Esophagus squamous epithelium (tissue), 4 donors: ENCODE measurements around the gene GALK2.

ENCODE experiments used
- CTCF ChIP-seq, 6 experiments: fragments of 450-650 bp in 4 of 6; fragments of 200-600 bp in 2 of 6; sonication (generic) in 2 of 6; IDR thresholded peaks; one replicate each; pipeline ENCODE4 v1.5.1; 2016 to 2019; ENCODE audit warnings: antibody characterized with exemption in 6 of 6, mild to moderate bottlenecking in 4 of 6, moderate library complexity in 4 of 6
- POLR2A ChIP-seq, 4 donors: fragments of 450-650 bp; IDR thresholded peaks; one replicate each; pipeline ENCODE4 v1.6.1; 2017; ENCODE audit warnings: antibody characterized with exemption in 4 of 4, mild to moderate bottlenecking in 4 of 4, moderate library complexity in 3 of 4

GRCh38 chr15:49380912-49381311 lies 210.9 kb downstream of the GALK2 start:
- TF ChIP-seq CTCF (IDR thresholded peaks at IDR 0.05) (no peak), POLR2A (IDR thresholded peaks at IDR 0.05) (no peak)
